SK-N-MC (cell line): Measurements from ENCODE around the gene SEPTIN7.

ENCODE experiments used
- EZH2 ChIP-seq: fragments of 200-600 bp; sonication (generic); IDR thresholded peaks from one replicate; pipeline ENCODE4 v1.6.1; 2017; ENCODE audit warnings: antibody characterized with exemption
- POLR2AphosphoS5 ChIP-seq: IDR thresholded peaks from 2 replicates; pipeline ENCODE4 v1.6.1; 2012; ENCODE audit warnings: mild to moderate bottlenecking, low read depth, low read length, borderline replicate concordance

DNA sequence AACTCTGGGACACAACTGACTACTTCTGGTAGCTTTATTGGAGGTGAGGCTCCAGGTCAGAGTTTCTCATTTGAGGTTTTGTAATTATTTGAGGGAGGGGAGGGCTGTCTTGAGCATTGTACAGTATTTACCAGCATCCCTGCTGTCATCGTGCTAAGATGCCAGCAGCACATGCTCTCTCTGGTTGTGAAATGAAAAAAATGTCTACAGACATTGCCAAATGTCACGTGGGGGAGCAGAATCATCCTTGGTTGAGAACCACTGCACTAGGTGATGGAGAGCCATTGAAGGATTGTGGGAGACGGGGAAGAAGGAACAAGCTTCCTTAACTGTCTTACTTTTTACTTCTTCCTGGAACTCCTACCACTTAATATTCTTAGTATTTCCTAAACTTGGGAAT lies 5.0 kb downstream of the SEPTIN7 start:
- TF ChIP-seq POLR2AphosphoS5, result no peak
- no peak for TF ChIP-seq EZH2
